ENCODE measurements around the gene EPS8L2. TPM values are rescaled to one million over a fixed set of nuclear protein-coding genes. Genes with fewer than 3 reads are reported as not detected.

Gene EPS8L2
- total RNA-seq, 1 experiment from 2014 or later: 0.90 TPM

- intact Hi-C loops (cut with micrococcal nuclease; ENCODE audit: unreplicated experiment): no loop called here
Measured at GRCh38 chr11:776561-777287, 70.7 kb downstream of the EPS8L2 start.

More at GRCh38 chr11:776561-777287, 70.7 kb downstream of the EPS8L2 start:
- BruUV-seq (replicated peaks): no TSS peak
- no peaks in the 10 kb centered on the region for H3K9me3 ChIP-seq (ENCODE audit: low read depth, low read length, poor library complexity, severe bottlenecking)
- TF ChIP-seq EZH2 (IDR thresholded peaks at IDR 0.05; ENCODE audit: borderline replicate concordance, low read depth, low read length, poor library complexity, severe bottlenecking): no peak
- TF ChIP-seq, protein P1, sequence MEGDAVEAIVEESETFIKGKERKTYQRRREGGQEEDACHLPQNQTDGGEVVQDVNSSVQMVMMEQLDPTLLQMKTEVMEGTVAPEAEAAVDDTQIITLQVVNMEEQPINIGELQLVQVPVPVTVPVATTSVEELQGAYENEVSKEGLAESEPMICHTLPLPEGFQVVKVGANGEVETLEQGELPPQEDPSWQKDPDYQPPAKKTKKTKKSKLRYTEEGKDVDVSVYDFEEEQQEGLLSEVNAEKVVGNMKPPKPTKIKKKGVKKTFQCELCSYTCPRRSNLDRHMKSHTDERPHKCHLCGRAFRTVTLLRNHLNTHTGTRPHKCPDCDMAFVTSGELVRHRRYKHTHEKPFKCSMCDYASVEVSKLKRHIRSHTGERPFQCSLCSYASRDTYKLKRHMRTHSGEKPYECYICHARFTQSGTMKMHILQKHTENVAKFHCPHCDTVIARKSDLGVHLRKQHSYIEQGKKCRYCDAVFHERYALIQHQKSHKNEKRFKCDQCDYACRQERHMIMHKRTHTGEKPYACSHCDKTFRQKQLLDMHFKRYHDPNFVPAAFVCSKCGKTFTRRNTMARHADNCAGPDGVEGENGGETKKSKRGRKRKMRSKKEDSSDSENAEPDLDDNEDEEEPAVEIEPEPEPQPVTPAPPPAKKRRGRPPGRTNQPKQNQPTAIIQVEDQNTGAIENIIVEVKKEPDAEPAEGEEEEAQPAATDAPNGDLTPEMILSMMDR (conservative IDR thresholded peaks at IDR 0.05; ENCODE audit: low read depth, low read length): no peak
- POLR2A ChIA-PET (ENCODE audit: low non-redundant PET): no interaction called here
- H3K27ac ChIP-seq (ENCODE audit: low read depth, low read length, poor library complexity, severe bottlenecking): peak overlapping the region; percentile 88
- CTCF ChIA-PET: no interaction called here
- H3K36me3 ChIP-seq (ENCODE audit: insufficient read depth, low read length, poor library complexity, severe bottlenecking): peaks cover 15% of the 10 kb centered on the region
- H3K4me1 ChIP-seq (ENCODE audit: insufficient read depth, low read length, poor library complexity, severe bottlenecking): peaks cover 9% of the 10 kb centered on the region
- no peaks in the 10 kb centered on the region for H3K27me3 ChIP-seq (replicated peaks; ENCODE audit: insufficient read depth, low read depth, low read length, poor library complexity)
- peak overlapping the region; percentile 90 for H3K4me3 ChIP-seq (ENCODE audit: low read depth, low read length, poor library complexity, severe bottlenecking)
- DNase-seq (ENCODE audit: low spot score): peak; percentile 50

Other genes starting within 250 kb of the EPS8L2 start
- 94.6 and 95.4 TPM in 2 replicates for gene RNH1, start 199.0 kb upstream of the EPS8L2 start, total RNA-seq (2021)
- 82.8 and 90.2 TPM in 2 replicates for gene HRAS, start 170.7 kb upstream of the EPS8L2 start, total RNA-seq (2021)
- gene LRRC56, start 168.7 kb upstream of the EPS8L2 start, total RNA-seq (2021): 2.1 and 2.5 TPM in 2 replicates
- 1.1 and 1.7 TPM in 2 replicates for gene LMNTD2, start 145.5 kb upstream of the EPS8L2 start, total RNA-seq (2021)
- 4.6 and 6.2 TPM in 2 replicates for gene RASSF7, start 145.3 kb upstream of the EPS8L2 start, total RNA-seq (2021)
- 40.2 and 43.0 TPM in 2 replicates for gene PHRF1, start 129.8 kb upstream of the EPS8L2 start, total RNA-seq (2021)
- gene IRF7, start 90.3 kb upstream of the EPS8L2 start, total RNA-seq (2021): 8.7 and 8.8 TPM in 2 replicates
- not detected in 2 replicates for gene CDHR5, start 81.3 kb upstream of the EPS8L2 start, total RNA-seq (2021)
- gene SCT, start 79.0 kb upstream of the EPS8L2 start, total RNA-seq (2021): 1.1 TPM in 1 of 2 replicates, not detected in the other
- 3.0 and 3.7 TPM in 2 replicates for gene DRD4, start 69.0 kb upstream of the EPS8L2 start, total RNA-seq (2021)
- gene DEAF1, start 11.0 kb upstream of the EPS8L2 start, total RNA-seq (2021): 56.3 and 56.7 TPM in 2 replicates
- 13.6 and 17.6 TPM in 2 replicates for gene TMEM80, start 10.4 kb upstream of the EPS8L2 start, total RNA-seq (2021)
- 173 and 175 TPM in 2 replicates for gene TALDO1, start 41.2 kb downstream of the EPS8L2 start, total RNA-seq (2021)
- gene GATD1, start 71.3 kb downstream of the EPS8L2 start, total RNA-seq (2021): 81.3 and 82.9 TPM in 2 replicates
- gene CEND1, start 83.9 kb downstream of the EPS8L2 start, total RNA-seq (2021): 0.24 and 0.52 TPM in 2 replicates
- 33.3 and 38.1 TPM in 2 replicates for gene SLC25A22, start 92.0 kb downstream of the EPS8L2 start, total RNA-seq (2021)
- 20.6 and 23.9 TPM in 2 replicates for gene PIDD1, start 99.0 kb downstream of the EPS8L2 start, total RNA-seq (2021)
- gene RPLP2, start 103.7 kb downstream of the EPS8L2 start, total RNA-seq (2021): 1,325 and 1,354 TPM in 2 replicates
- 45.0 and 45.4 TPM in 2 replicates for gene PNPLA2, start 112.7 kb downstream of the EPS8L2 start, total RNA-seq (2021)
- gene CRACR2B, start 121.7 kb downstream of the EPS8L2 start, total RNA-seq (2021): 0.90 and 1.1 TPM in 2 replicates
- gene CD151, start 126.7 kb downstream of the EPS8L2 start, total RNA-seq (2021): 123 and 127 TPM in 2 replicates
- gene POLR2L, start 136.3 kb downstream of the EPS8L2 start, total RNA-seq (2021): 88.7 and 117 TPM in 2 replicates
- gene TSPAN4, start 136.6 kb downstream of the EPS8L2 start, total RNA-seq (2021): 17.5 and 20.4 TPM in 2 replicates
- gene CHID1, start 204.6 kb downstream of the EPS8L2 start, total RNA-seq (2021): 101 and 105 TPM in 2 replicates
- gene AP2A2, start 219.6 kb downstream of the EPS8L2 start, total RNA-seq (2021): 62.0 and 68.2 TPM in 2 replicates

Measured in A673 (cell line).